Measurements from ENCODE around the gene RARS1. TPM values are rescaled to one million over a fixed set of nuclear protein-coding genes. Genes with fewer than 3 reads are reported as not detected.

Gene RARS1
- total RNA-seq, 5 donors from 2014 or later (not counting 1 experiment from before 2014, with no cell fraction given), result 57.6 to 84.8 (median 62.6) TPM

GRCh38 chr5:168449166-168449565 lies 37.1 kb upstream of the RARS1 start:
- ChIA-PET POLR2A (no interaction called here), CTCF (no interaction called here)
- Histone ChIP-seq H3K9me3 (no peaks in the 10 kb centered on the region), H3K4me3 (ENCODE audit: control insufficient read depth in 1 of 2, extremely low read depth in 1 of 2, low read length in 1 of 2) (no peak overlapping the region), H3K27ac (ENCODE audit: low read length) (no peak overlapping the region), H3K4me1 (ENCODE audit: control insufficient read depth in 1 of 2, extremely low read depth in 1 of 2, insufficient read depth in 2 of 2, low read length in 2 of 2) (no peaks in the 10 kb centered on the region), H3K36me3 (ENCODE audit: control insufficient read depth in 2 of 2, extremely low read depth in 1 of 2, insufficient read depth in 1 of 2, low read length in 1 of 2) (no peaks in the 10 kb centered on the region), H3K27me3 (replicated peaks in 1 of 2; ENCODE audit: control insufficient read depth in 2 of 2, extremely low read depth in 1 of 2, insufficient read depth in 2 of 2, low read length in 1 of 2) (peaks cover 0 to 2% of the 10 kb centered on the region in 2 experiments)
- ATAC-seq (replicated peaks in 1 of 4), result no peak
- H3K27me3 Mint-ChIP-seq, result peaks cover 0 to 5% of the 10 kb centered on the region in 2 donors
- H3K4me1 Mint-ChIP-seq, result no peaks in the 10 kb centered on the region
- DNase-seq, result no peak
- no peak overlapping the region for H3K4me3 Mint-ChIP-seq
- 86% methylated on average over 1 of the region's 2 CpGs for WGBS (ENCODE audit: insufficient coverage)
- H3K27ac Mint-ChIP-seq, result no peak overlapping the region
- H3K9me3 Mint-ChIP-seq, result no peaks in the 10 kb centered on the region
- no peaks in the 10 kb centered on the region for H3K36me3 Mint-ChIP-seq

GRCh38 chr5:168451565-168451964 lies 34.7 kb upstream of the RARS1 start:
- Histone ChIP-seq H3K36me3 (ENCODE audit: control insufficient read depth in 2 of 2, extremely low read depth in 1 of 2, insufficient read depth in 1 of 2, low read length in 1 of 2) (no peaks in the 10 kb centered on the region), H3K27ac (ENCODE audit: low read length) (no peak overlapping the region), H3K9me3 (no peaks in the 10 kb centered on the region), H3K27me3 (replicated peaks in 1 of 2; ENCODE audit: control insufficient read depth in 2 of 2, extremely low read depth in 1 of 2, insufficient read depth in 2 of 2, low read length in 1 of 2) (peaks cover 0 to 2% of the 10 kb centered on the region in 2 experiments), H3K4me3 (ENCODE audit: control insufficient read depth in 1 of 2, extremely low read depth in 1 of 2, low read length in 1 of 2) (no peak overlapping the region), H3K4me1 (ENCODE audit: control insufficient read depth in 1 of 2, extremely low read depth in 1 of 2, insufficient read depth in 2 of 2, low read length in 2 of 2) (no peaks in the 10 kb centered on the region)
- 90% methylated on average over 2 of the region's 3 CpGs for WGBS (ENCODE audit: insufficient coverage)
- no peak for ATAC-seq (replicated peaks in 1 of 4)
- no peaks in the 10 kb centered on the region for H3K4me1 Mint-ChIP-seq
- CTCF ChIA-PET, result no interaction called here
- no peaks in the 10 kb centered on the region for H3K9me3 Mint-ChIP-seq
- peaks cover 0 to 3% of the 10 kb centered on the region in 2 donors for H3K27me3 Mint-ChIP-seq
- H3K27ac Mint-ChIP-seq, result no peak overlapping the region
- POLR2A ChIA-PET, result no interaction called here
- no peak overlapping the region for H3K4me3 Mint-ChIP-seq
- DNase-seq, result no peak
- H3K36me3 Mint-ChIP-seq, result no peaks in the 10 kb centered on the region

GRCh38 chr5:168455201-168455600 lies 31.1 kb upstream of the RARS1 start:
- Histone ChIP-seq H3K36me3 (ENCODE audit: control insufficient read depth in 2 of 2, extremely low read depth in 1 of 2, insufficient read depth in 1 of 2, low read length in 1 of 2) (no peaks in the 10 kb centered on the region), H3K27me3 (replicated peaks in 1 of 2; ENCODE audit: control insufficient read depth in 2 of 2, extremely low read depth in 1 of 2, insufficient read depth in 2 of 2, low read length in 1 of 2) (no peaks in the 10 kb centered on the region), H3K4me1 (ENCODE audit: control insufficient read depth in 1 of 2, extremely low read depth in 1 of 2, insufficient read depth in 2 of 2, low read length in 2 of 2) (no peaks in the 10 kb centered on the region), H3K27ac (ENCODE audit: low read length) (no peak overlapping the region), H3K4me3 (ENCODE audit: control insufficient read depth in 1 of 2, extremely low read depth in 1 of 2, low read length in 1 of 2) (no peak overlapping the region), H3K9me3 (no peaks in the 10 kb centered on the region)
- Mint-ChIP-seq H3K9me3 (peaks cover 0 to 4% (median 0%) of the 10 kb centered on the region in 3 donors), H3K36me3 (peaks cover 4% of the 10 kb centered on the region), H3K27ac (no peak overlapping the region), H3K4me3 (no peak overlapping the region), H3K4me1 (no peaks in the 10 kb centered on the region), H3K27me3 (no peaks in the 10 kb centered on the region)
- WGBS (ENCODE audit: insufficient coverage), result 97% methylated on average over 12 of the region's 12 CpGs
- ATAC-seq (replicated peaks in 1 of 4) (no peak), DNase-seq (no peak)
- ChIA-PET POLR2A (no interaction called here), CTCF (no interaction called here)

- Histone ChIP-seq H3K4me1 (ENCODE audit: control insufficient read depth in 1 of 2, extremely low read depth in 1 of 2, insufficient read depth in 2 of 2, low read length in 2 of 2) (no peaks in the 10 kb centered on the region), H3K27me3 (replicated peaks in 1 of 2; ENCODE audit: control insufficient read depth in 2 of 2, extremely low read depth in 1 of 2, insufficient read depth in 2 of 2, low read length in 1 of 2) (peaks cover 0 to 2% of the 10 kb centered on the region in 2 experiments), H3K27ac (ENCODE audit: low read length) (no peak overlapping the region), H3K36me3 (ENCODE audit: control insufficient read depth in 2 of 2, extremely low read depth in 1 of 2, insufficient read depth in 1 of 2, low read length in 1 of 2) (no peaks in the 10 kb centered on the region), H3K9me3 (no peaks in the 10 kb centered on the region), H3K4me3 (ENCODE audit: control insufficient read depth in 1 of 2, extremely low read depth in 1 of 2, low read length in 1 of 2) (no peak overlapping the region)
- 67% methylated on average over 3 of the region's 3 CpGs for WGBS (ENCODE audit: insufficient coverage)
- H3K9me3 Mint-ChIP-seq, result peaks cover 0 to 4% (median 0%) of the 10 kb centered on the region in 3 donors
- no peak overlapping the region for H3K4me3 Mint-ChIP-seq
- H3K4me1 Mint-ChIP-seq, result no peaks in the 10 kb centered on the region
- no peak overlapping the region for H3K27ac Mint-ChIP-seq
- no peaks in the 10 kb centered on the region for H3K27me3 Mint-ChIP-seq
- H3K36me3 Mint-ChIP-seq, result peaks cover 4% of the 10 kb centered on the region
- no peak for ATAC-seq (replicated peaks in 1 of 4)
- DNase-seq, result no peak
- ChIA-PET CTCF (interaction anchor here in 1 of 2 donors (0.6 kb wide), 1 partner anchor 68 kb away, joined by 6 read pairs; no protein-coding TSS in a partner anchor), POLR2A (no interaction called here)
Measured at GRCh38 chr5:168457542-168457941, 28.7 kb upstream of the RARS1 start.

GRCh38 chr5:168460606-168461005 lies 25.7 kb upstream of the RARS1 start:
- Mint-ChIP-seq H3K36me3 (peaks cover 4% of the 10 kb centered on the region), H3K27me3 (peaks cover 0 to 3% of the 10 kb centered on the region in 2 donors), H3K27ac (no peak overlapping the region), H3K9me3 (peaks cover 0 to 4% (median 0%) of the 10 kb centered on the region in 3 donors), H3K4me3 (no peak overlapping the region), H3K4me1 (no peaks in the 10 kb centered on the region)
- 91% methylated on average over 8 of the region's 9 CpGs for WGBS (ENCODE audit: insufficient coverage)
- H3K9me3 ChIP-seq, result no peaks in the 10 kb centered on the region
- H3K27ac ChIP-seq (ENCODE audit: low read length), result no peak overlapping the region
- no peak for ATAC-seq (replicated peaks in 1 of 4)
- no peaks in the 10 kb centered on the region for H3K36me3 ChIP-seq (ENCODE audit: control insufficient read depth in 2 of 2, extremely low read depth in 1 of 2, insufficient read depth in 1 of 2, low read length in 1 of 2)
- H3K27me3 ChIP-seq (replicated peaks in 1 of 2; ENCODE audit: control insufficient read depth in 2 of 2, extremely low read depth in 1 of 2, insufficient read depth in 2 of 2, low read length in 1 of 2), result peaks cover 0 to 3% of the 10 kb centered on the region in 2 experiments
- H3K4me3 ChIP-seq (ENCODE audit: control insufficient read depth in 1 of 2, extremely low read depth in 1 of 2, low read length in 1 of 2), result no peak overlapping the region
- DNase-seq, result no peak
- CTCF ChIA-PET, result interaction anchor here in 1 of 2 donors (0.5 kb wide), 1 partner anchor 66 kb away, joined by 4 read pairs; no protein-coding TSS in a partner anchor
- POLR2A ChIA-PET, result no interaction called here
- no peaks in the 10 kb centered on the region for H3K4me1 ChIP-seq (ENCODE audit: control insufficient read depth in 1 of 2, extremely low read depth in 1 of 2, insufficient read depth in 2 of 2, low read length in 2 of 2)

- DNase-seq (no peak), ATAC-seq (replicated peaks in 1 of 4) (no peak)
- Histone ChIP-seq H3K36me3 (ENCODE audit: control insufficient read depth in 2 of 2, extremely low read depth in 1 of 2, insufficient read depth in 1 of 2, low read length in 1 of 2) (no peaks in the 10 kb centered on the region), H3K27ac (ENCODE audit: low read length) (no peak overlapping the region), H3K9me3 (no peaks in the 10 kb centered on the region), H3K27me3 (replicated peaks in 1 of 2; ENCODE audit: control insufficient read depth in 2 of 2, extremely low read depth in 1 of 2, insufficient read depth in 2 of 2, low read length in 1 of 2) (peaks cover 0 to 8% of the 10 kb centered on the region in 2 experiments), H3K4me3 (ENCODE audit: control insufficient read depth in 1 of 2, extremely low read depth in 1 of 2, low read length in 1 of 2) (no peak overlapping the region), H3K4me1 (ENCODE audit: control insufficient read depth in 1 of 2, extremely low read depth in 1 of 2, insufficient read depth in 2 of 2, low read length in 2 of 2) (no peaks in the 10 kb centered on the region)
- H3K4me3 Mint-ChIP-seq, result no peak overlapping the region
- no peaks in the 10 kb centered on the region for H3K4me1 Mint-ChIP-seq
- H3K27me3 Mint-ChIP-seq, result peaks cover 0 to 3% of the 10 kb centered on the region in 2 donors
- peaks cover 0 to 4% (median 0%) of the 10 kb centered on the region in 3 donors for H3K9me3 Mint-ChIP-seq
- CTCF ChIA-PET, result no interaction called here
- 100% methylated on average over 1 of the region's 2 CpGs for WGBS (ENCODE audit: insufficient coverage)
- POLR2A ChIA-PET, result no interaction called here
- H3K27ac Mint-ChIP-seq, result no peak overlapping the region
- H3K36me3 Mint-ChIP-seq, result peaks cover 4% of the 10 kb centered on the region
Measured at GRCh38 chr5:168463081-168463480, 23.2 kb upstream of the RARS1 start.

- H3K36me3 ChIP-seq (ENCODE audit: control insufficient read depth in 2 of 2, extremely low read depth in 1 of 2, insufficient read depth in 1 of 2, low read length in 1 of 2), result no peaks in the 10 kb centered on the region
- no peaks in the 10 kb centered on the region for H3K36me3 Mint-ChIP-seq
- ChIA-PET POLR2A (no interaction called here), CTCF (interaction anchor here in 1 of 2 donors (0.5 kb wide), 1 partner anchor 19 kb away, joined by 3 read pairs; no protein-coding TSS in a partner anchor)
- H3K27me3 ChIP-seq (replicated peaks in 1 of 2; ENCODE audit: control insufficient read depth in 2 of 2, extremely low read depth in 1 of 2, insufficient read depth in 2 of 2, low read length in 1 of 2), result peaks cover 0 to 8% of the 10 kb centered on the region in 2 experiments
- no peaks in the 10 kb centered on the region for H3K9me3 Mint-ChIP-seq
- H3K27me3 Mint-ChIP-seq, result peaks cover 0 to 3% of the 10 kb centered on the region in 2 donors
- DNase-seq (no peak), ATAC-seq (replicated peaks in 1 of 4) (no peak)
- H3K27ac ChIP-seq (ENCODE audit: low read length), result no peak overlapping the region
- H3K4me3 Mint-ChIP-seq, result no peak overlapping the region
- 29% methylated on average over 1 of the region's 5 CpGs for WGBS (ENCODE audit: insufficient coverage)
- no peaks in the 10 kb centered on the region for H3K4me1 ChIP-seq (ENCODE audit: control insufficient read depth in 1 of 2, extremely low read depth in 1 of 2, insufficient read depth in 2 of 2, low read length in 2 of 2)
- no peak overlapping the region for H3K27ac Mint-ChIP-seq
- no peaks in the 10 kb centered on the region for H3K9me3 ChIP-seq
- no peak overlapping the region for H3K4me3 ChIP-seq (ENCODE audit: control insufficient read depth in 1 of 2, extremely low read depth in 1 of 2, low read length in 1 of 2)
- no peaks in the 10 kb centered on the region for H3K4me1 Mint-ChIP-seq
Measured at GRCh38 chr5:168464214-168464613, 22.1 kb upstream of the RARS1 start.

All from T-cell (primary cell).